OCI-LY3 (cell line): ENCODE data around the gene WWOX.

Experiments
- H2AFZ ChIP-seq: fragments of 200-600, 300-600 bp; shearing (Covaris generic); 2 replicates; pipeline ENCODE4 v1.6.0; 2014; ENCODE audit warnings: antibody characterized with exemption, low read depth, low read length
- H3K27ac ChIP-seq: fragments of 200-600, 300-600 bp; sonication (generic); 2 replicates; pipeline ENCODE4 v1.5.1; 2014; ENCODE audit warnings: mild to moderate bottlenecking, low read length, moderate library complexity, mixed read lengths
- H3K27me3 ChIP-seq: fragments of 200-600, 300-600 bp; sonication (generic); 2 replicates; pipeline ENCODE4 v1.6.1; 2014; ENCODE audit warnings: low read depth, low read length, mixed read lengths
- H3K36me3 ChIP-seq: fragments of 200-600, 300-600 bp; sonication (generic); replicated peaks from 2 replicates; pipeline ENCODE3; 2014; ENCODE audit warnings: low read depth, low read length, mixed read lengths
- H3K4me1 ChIP-seq: fragments of 300-600, 200-600 bp; sonication (generic); 2 replicates; pipeline ENCODE4 v1.6.1; 2014; ENCODE audit warnings: low read length, mixed read lengths
- H3K4me2 ChIP-seq: fragments of 200-600, 300-600 bp; sonication (generic); 2 replicates; pipeline ENCODE4 v1.6.1; 2014; ENCODE audit warnings: low read length, mixed read lengths
- H3K4me3 ChIP-seq: fragments of 300-600, 200-600 bp; sonication (generic); 2 replicates; pipeline ENCODE4 v1.5.1; 2014; ENCODE audit warnings: antibody characterized with exemption, mild to moderate bottlenecking, low read length, moderate library complexity
- H3K79me2 ChIP-seq: fragments of 300-600, 200-600 bp; shearing (Covaris generic); 2 replicates; pipeline ENCODE4 v1.6.1; 2014; ENCODE audit warnings: mild to moderate bottlenecking, low read length, mixed read lengths
- H3K9ac ChIP-seq: fragments of 300-600, 200-600 bp; shearing (Covaris generic); 2 replicates; pipeline ENCODE4 v1.6.0; 2014; ENCODE audit warnings: mild to moderate bottlenecking, low read length, moderate library complexity
- H3K9me3 ChIP-seq: fragments of 200-600, 300-600 bp; shearing (Covaris generic); 2 replicates; pipeline ENCODE4 v1.6.1; 2014; ENCODE audit warnings: low read length, mixed read lengths; ENCODE audit not compliant: insufficient read depth
- H4K20me1 ChIP-seq: fragments of 200-600, 300-600 bp; sonication (generic); 2 replicates; pipeline ENCODE4 v1.6.1; 2016; ENCODE audit warnings: low read length, mixed read lengths; ENCODE audit not compliant: insufficient read depth
- CTCF ChIP-seq: fragments of 200-600, 300-600 bp; sonication (generic); IDR thresholded peaks from 2 replicates; pipeline ENCODE4 v1.5.1; 2014; ENCODE audit warnings: antibody characterized with exemption, low read length, low read depth
- EZH2phosphoT487 ChIP-seq: fragments of 200-600 bp; shearing (Covaris generic); IDR thresholded peaks from 2 replicates; pipeline ENCODE4 v1.6.1; 2018; ENCODE audit warnings: antibody characterized with exemption, mixed run types, low read depth

WWOX gene

GRCh38 chr16:78743556-78743955 lies 644.1 kb downstream of the WWOX start:
- no peak for TF ChIP-seq EZH2phosphoT487
- no peak for TF ChIP-seq CTCF
- no peak overlapping the region for H3K4me2 ChIP-seq

GRCh38 chr16:78744099-78744498 lies 644.6 kb downstream of the WWOX start:
- Histone ChIP-seq H3K4me1 (peaks cover 16% of the 10 kb centered on the region), H3K27ac (no peak overlapping the region), H3K79me2 (no peaks in the 10 kb centered on the region), H3K36me3 (no peaks in the 10 kb centered on the region), H3K4me3 (no peak overlapping the region), H3K9me3 (no peaks in the 10 kb centered on the region), H3K27me3 (peaks cover 11% of the 10 kb centered on the region), H2AFZ (no peak overlapping the region), H3K4me2 (no peak overlapping the region), H3K9ac (no peak overlapping the region), H4K20me1 (no peaks in the 10 kb centered on the region)
- TF ChIP-seq EZH2phosphoT487 (no peak), CTCF (no peak)

More at GRCh38 chr16:78743556-78743955, 644.1 kb downstream of the WWOX start:
- Histone ChIP-seq H3K27ac (no peak overlapping the region), H2AFZ (peak overlapping the region; percentile 75; the same call in 1 of the 2 replicates), H3K4me3 (no peak overlapping the region), H3K9ac (no peak overlapping the region), H3K9me3 (no peaks in the 10 kb centered on the region), H3K79me2 (no peaks in the 10 kb centered on the region), H3K4me1 (peaks cover 19% of the 10 kb centered on the region), H3K27me3 (peaks cover 15% of the 10 kb centered on the region), H3K36me3 (no peaks in the 10 kb centered on the region), H4K20me1 (no peaks in the 10 kb centered on the region)

GRCh38 chr16:78744796-78745107 lies 645.3 kb downstream of the WWOX start:
- Histone ChIP-seq H3K27me3 (peaks cover 8% of the 10 kb centered on the region), H4K20me1 (no peaks in the 10 kb centered on the region), H3K27ac (no peak overlapping the region), H3K4me3 (no peak overlapping the region), H3K4me1 (peaks cover 22% of the 10 kb centered on the region), H3K4me2 (no peak overlapping the region), H3K9me3 (no peaks in the 10 kb centered on the region), H3K79me2 (no peaks in the 10 kb centered on the region), H3K36me3 (no peaks in the 10 kb centered on the region), H3K9ac (no peak overlapping the region), H2AFZ (no peak overlapping the region)
- TF ChIP-seq EZH2phosphoT487: no peak
- TF ChIP-seq CTCF: no peak

GRCh38 chr16:78745108-78746019 lies 645.9 kb downstream of the WWOX start:
- no peaks in the 10 kb centered on the region for H3K79me2 ChIP-seq
- H2AFZ ChIP-seq: no peak overlapping the region
- no peaks in the 10 kb centered on the region for H3K36me3 ChIP-seq
- H3K4me1 ChIP-seq: peaks cover 28% of the 10 kb centered on the region
- H3K4me3 ChIP-seq: no peak overlapping the region
- no peak overlapping the region for H3K27ac ChIP-seq
- H3K9me3 ChIP-seq: no peaks in the 10 kb centered on the region
- H4K20me1 ChIP-seq: no peaks in the 10 kb centered on the region
- H3K9ac ChIP-seq: no peak overlapping the region
- peaks cover 3% of the 10 kb centered on the region for H3K27me3 ChIP-seq
- TF ChIP-seq EZH2phosphoT487: no peak
- no peak for TF ChIP-seq CTCF
- H3K4me2 ChIP-seq: no peak overlapping the region
